CD1c-positive myeloid dendritic cell (primary cell): ENCODE results near the gene DIPK1A.

ENCODE experiments used
- DNase-seq: peaks from one replicate; pipeline ENCODE4 v3.0.0-alpha.2; 2016; ENCODE audit errors: extremely low spot score

The DIPK1A gene

GRCh38 chr1:92842082-92843045 lies 118.9 kb downstream of the DIPK1A start:
- DNase-seq: no peak

- DNase-seq: no peak
Measured at GRCh38 chr1:92840600-92840999, 120.7 kb downstream of the DIPK1A start.

GRCh38 chr1:92839442-92839841 lies 121.8 kb downstream of the DIPK1A start:
- DNase-seq: no peak

- DNase-seq: no peak
Measured at GRCh38 chr1:92838519-92838918, 122.7 kb downstream of the DIPK1A start.

- no peak for DNase-seq
Measured at GRCh38 chr1:92837062-92837461, 124.2 kb downstream of the DIPK1A start.

- DNase-seq: no peak
Measured at GRCh38 chr1:92834617-92835016, 126.6 kb downstream of the DIPK1A start.

- no peak for DNase-seq
Measured at GRCh38 chr1:92833840-92834239, 127.4 kb downstream of the DIPK1A start.

GRCh38 chr1:92832537-92833114 lies 128.6 kb downstream of the DIPK1A start:
- no peak for DNase-seq

- peak; percentile 99 for DNase-seq
Measured at GRCh38 chr1:92831762-92832536, 129.3 kb downstream of the DIPK1A start, which contains the start of gene RPL5. TSS of gene RPL5 (plus strand) at chr1:92832040. CDS start at chr1:92832115, 75 bp downstream.

- DNase-seq: no peak
Measured at GRCh38 chr1:92831368-92831761, 129.9 kb downstream of the DIPK1A start.

GRCh38 chr1:92826792-92827191 lies 134.5 kb downstream of the DIPK1A start:
- no peak for DNase-seq

- no peak for DNase-seq
Measured at GRCh38 chr1:92822879-92823278, 138.4 kb downstream of the DIPK1A start.

- no peak for DNase-seq
Measured at GRCh38 chr1:92820551-92820950, 140.7 kb downstream of the DIPK1A start.

GRCh38 chr1:92820024-92820423 lies 141.2 kb downstream of the DIPK1A start:
- DNase-seq: no peak

GRCh38 chr1:92817986-92818764 lies 143.1 kb downstream of the DIPK1A start:
- DNase-seq: peak; percentile 54

GRCh38 chr1:92817137-92817697 lies 144.0 kb downstream of the DIPK1A start:
- DNase-seq: no peak

- DNase-seq: no peak
Measured at GRCh38 chr1:92816732-92817131, 144.5 kb downstream of the DIPK1A start.

- no peak for DNase-seq
Measured at GRCh38 chr1:92808381-92808780, 152.9 kb downstream of the DIPK1A start.

GRCh38 chr1:92805216-92805615 lies 156.0 kb downstream of the DIPK1A start:
- DNase-seq: no peak

- peak; percentile 77 for DNase-seq
Measured at GRCh38 chr1:92804721-92805201, 156.5 kb downstream of the DIPK1A start.
